Activated CD4-positive, alpha-beta T cell treated with anti-CD3 and anti-CD28 coated beads, Interleukin-2, amount 50 U/mL, for 24 hours (primary cell): ENCODE measurements around the gene TIAM2.
A peak's percentile ranks its signal among the peaks of the same experiment; 100 is the strongest.
"Not testable (repeated sequence)": the region's sequence is repeated elsewhere in the genome, so short reads cannot be mapped to it uniquely, and the experiment has no call there.

Experiments
- DNase-seq, 2 donors: peaks; one replicate each; pipeline ENCODE4 v3.0.0-alpha.2; 2020; ENCODE audit warnings: low read depth in 1 of 2, low spot score in 1 of 2

Gene TIAM2

DNA sequence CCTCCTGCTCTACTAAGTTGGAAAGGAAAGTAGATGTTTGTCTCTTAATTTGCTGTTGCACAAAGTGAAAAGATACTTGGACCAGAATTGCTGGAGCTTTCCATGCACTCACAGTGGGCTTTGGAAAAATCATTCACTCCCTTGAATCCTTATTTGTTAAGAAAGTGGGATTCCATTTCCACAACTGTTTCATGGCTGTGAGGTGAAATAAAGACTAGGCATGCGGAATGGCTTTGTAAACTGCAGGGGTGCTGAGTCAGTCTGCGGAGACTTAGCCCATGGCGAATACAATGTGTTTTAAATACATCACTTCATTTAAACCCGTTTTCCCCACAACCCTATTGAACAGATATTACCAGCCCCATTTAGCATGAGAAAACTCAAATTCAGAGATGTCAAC lies 231.9 kb downstream of the TIAM2 start:
- DNase-seq, result no peak

DNA sequence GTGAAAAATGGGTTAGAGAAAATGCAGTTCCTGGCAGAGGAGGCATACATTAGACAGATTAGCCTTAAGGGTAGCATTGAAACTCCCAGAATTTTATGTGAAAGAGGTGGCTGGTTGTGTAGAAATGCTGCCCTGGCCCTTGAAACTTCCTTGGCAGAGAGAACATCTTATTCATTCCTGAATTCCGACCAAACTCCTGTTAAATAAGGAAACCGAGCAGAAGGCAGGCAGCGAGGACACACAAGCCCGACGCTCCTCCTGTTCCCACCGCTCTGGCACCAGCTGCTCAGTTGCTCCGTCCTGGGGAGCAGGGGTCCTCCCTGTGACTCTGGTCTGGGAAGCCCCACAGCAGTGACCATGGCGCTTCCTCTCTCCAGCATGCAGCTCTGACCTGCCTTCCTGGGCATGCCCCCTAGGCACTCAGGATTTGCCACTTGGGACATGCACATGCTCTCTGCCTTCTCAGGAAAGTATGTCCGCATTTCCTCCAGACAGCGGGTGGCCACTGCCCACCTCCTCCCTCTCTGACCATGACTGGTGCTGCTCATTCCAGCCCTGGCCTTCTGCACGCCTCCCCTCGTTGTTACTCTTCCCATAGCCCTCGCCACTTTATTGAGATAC lies 233.5 kb downstream of the TIAM2 start:
- DNase-seq, result no peak

DNA sequence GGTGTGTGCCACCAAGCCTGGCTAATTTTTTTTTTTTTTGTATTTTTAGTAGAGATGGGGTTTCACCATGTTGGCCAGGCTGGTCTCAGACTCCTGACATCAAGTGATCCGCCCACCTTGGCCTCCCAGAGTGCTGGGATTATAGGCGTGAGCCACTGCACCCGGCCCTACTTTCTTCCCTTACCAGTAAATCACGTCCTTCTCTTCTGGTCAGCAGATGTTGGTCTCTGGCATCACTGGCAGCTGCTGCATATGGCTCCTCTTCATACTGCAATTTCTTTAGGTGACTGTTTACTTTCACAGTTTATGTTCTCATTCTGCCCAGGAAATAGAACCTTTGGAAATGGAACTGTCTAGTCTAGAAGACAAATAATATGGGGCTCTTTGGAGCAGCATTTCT lies 235.9 kb downstream of the TIAM2 start:
- not testable (repeated sequence) for DNase-seq

DNA sequence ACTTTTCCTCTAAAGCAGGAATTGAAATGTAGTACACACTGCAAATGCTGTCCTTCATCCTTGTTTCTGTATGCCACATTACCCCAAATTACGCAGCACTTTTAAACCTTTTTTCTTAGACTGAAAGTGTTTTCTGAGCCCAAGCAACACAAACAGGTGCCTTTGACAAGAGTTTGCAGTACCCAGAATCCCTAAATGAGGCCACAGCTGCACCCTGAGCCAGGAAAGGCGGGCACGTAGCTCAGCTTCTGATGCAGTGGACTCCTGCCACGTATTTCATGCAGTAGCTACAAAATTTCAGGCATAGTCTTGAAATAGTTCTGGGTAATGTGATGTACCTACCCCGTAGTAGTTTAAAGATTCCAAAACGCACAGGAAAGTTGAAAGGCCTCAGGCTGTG lies 237.7 kb downstream of the TIAM2 start:
- no peak for DNase-seq

DNA sequence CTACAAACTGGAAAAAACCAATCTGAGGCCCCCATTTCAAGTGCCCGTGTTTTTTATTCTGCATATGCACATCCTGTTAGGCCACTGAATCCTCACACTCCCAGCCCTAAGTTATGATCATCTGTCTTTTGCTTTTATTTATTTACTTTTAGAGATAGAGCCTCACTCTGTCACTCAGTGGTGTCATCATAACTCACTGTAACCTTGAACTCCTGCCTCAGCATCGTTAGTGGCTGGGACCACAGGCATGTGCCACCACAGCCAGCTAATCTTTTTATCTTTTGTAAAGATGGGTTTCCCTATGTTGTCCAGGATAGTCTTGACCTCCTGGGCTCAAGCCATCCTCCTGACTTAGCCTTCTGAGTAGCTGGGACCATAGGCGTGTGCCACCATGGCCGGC lies 239.1 kb downstream of the TIAM2 start:
- DNase-seq, result no peak

DNA sequence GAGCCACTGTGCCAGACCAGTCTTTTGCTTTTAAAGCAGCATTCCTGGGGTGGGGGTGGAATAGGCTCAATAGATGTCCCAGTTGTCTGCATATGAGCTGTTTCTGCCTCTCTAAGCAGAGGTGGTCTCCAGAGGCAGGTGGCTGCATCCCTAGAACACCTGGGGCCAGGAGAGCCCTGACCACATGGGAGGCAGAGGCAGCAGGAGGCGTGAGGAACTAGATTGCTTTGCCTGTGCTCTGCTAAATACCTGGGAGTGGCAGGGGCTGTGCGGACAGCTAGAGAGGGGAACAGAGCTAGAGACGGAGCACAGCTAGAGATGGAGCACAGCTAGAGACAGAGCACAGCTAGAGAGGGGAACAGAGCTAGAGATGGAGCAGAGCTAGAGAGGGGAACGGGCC lies 239.6 kb downstream of the TIAM2 start:
- no peak for DNase-seq

DNA sequence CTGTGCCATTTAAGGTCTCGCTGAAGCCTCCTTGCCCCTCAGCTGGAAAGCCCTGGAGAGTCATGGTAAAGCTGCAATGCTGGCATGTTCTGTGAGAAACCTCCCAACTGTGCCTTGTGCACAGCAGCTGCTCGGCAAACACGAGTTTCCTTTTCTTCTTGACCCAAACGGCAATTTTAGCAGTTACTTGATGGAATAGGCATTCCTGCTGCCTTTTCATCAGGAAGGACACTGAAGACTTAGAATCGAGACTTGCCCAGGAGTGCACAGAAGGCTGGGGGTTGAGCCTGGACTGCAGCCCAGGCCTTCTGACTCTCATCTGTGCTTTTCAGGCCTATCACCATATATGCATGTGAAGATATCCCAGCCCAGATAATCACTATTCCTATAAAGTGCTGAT lies 240.0 kb downstream of the TIAM2 start:
- no peak for DNase-seq

DNA sequence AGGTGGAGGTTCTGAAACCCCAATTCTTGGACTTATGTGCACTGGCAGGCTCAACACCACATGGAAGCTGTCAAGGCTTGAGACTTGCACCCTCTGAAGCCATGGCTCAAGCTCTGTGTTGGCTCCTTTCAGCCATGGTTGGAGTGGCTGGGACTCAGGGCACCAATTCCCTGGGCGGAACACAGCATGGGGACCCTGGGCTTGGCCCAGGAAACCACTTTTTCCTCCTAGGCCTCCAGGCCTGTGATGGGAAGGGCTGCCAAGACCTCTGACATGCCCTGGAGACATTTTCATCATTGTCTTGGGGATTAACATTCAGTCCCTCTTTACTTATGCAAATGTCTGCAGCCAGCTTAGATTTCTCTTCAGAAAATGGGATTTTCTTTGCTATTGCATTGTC lies 242.5 kb downstream of the TIAM2 start:
- no peak for DNase-seq

DNA sequence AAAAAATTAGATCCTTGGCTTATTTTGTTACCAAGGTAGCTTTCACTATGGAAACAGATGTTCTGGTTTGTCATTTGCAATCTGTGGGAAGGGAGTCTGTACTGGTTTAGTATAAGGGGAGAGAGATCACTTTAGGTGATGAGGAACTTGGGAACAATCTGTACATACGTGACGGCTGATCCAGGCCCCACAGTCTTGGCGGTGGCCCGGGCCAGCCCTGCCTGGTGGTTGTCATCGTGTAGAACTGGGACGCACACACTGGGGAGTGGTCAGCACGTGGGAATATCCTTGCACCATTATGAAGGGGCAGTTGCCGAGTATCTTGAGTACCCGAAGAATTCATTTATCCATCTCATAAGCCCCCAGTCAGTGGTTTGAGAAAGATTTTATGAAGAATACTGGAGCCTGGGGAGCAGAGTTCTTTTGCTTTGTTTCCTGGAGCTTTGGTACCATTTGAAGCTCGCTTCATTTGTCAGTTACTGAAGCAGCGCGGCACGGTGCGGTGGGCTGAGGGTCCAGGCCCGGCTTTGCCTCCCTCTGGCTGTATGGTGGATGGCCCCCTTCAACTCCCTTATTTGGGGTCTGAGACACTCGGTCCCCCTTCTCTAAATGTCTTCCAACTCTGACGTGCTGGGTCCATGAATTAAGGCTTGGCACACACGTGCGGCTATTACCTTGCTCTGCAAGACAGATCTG lies 245.9 kb downstream of the TIAM2 start:
- DNase-seq, result no peak

DNA sequence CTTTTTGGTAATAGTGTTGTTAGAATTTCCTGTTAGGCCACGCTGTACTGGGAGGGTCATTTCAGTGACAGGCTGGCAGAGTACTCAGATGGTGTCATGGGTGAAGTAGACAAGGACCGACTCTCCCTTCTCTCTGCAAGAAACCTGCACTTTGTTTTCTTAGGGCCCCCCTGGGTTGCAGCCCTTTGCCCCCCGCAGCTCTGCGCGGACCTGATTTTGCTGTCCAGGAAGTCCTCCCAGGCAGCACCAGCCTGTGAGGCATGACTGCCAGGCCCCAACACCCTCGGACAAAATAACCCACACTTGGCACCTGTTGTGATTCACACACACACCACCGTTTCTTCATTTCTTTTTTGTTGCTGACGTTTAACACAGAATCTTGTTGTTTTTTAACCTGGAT lies 246.9 kb downstream of the TIAM2 start:
- no peak for DNase-seq

DNA sequence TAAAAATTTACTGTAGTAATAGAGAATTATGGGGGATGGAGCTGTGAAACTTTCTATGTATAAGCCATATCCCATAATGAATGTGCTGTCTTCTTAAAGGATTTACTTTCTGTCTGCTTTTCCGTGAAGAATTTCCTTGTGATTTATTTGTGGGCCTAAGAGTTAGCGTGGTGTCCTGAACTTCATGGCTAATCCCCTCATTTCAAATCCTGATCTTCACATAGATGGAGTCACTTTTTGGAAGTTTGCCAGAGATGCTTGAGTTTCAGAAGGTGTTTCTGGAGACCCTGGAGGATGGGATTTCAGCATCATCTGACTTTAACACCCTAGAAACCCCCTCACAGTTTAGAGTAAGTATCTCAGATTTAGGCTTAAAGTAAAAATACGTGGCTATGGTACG lies 249.3 kb downstream of the TIAM2 start:
- no peak for DNase-seq

DNA sequence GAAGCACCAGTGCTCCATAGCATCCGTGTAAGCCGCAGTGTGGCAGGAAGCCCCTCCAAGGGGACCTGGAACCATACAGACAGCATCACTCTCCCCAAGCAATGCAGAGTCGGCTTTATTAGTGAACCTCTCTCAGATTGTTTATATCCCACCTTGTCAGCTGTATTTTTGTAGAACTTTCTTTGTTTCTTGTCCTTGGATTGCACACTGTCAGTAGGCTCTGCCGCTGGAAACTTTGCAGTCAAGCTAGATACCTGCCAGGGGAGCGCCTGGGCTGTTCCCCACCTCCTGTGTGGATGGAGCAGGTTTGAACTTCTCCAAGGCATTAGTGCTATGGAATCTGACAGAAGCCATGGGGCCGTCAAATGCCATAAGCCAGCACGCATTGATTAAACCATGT lies 250.1 kb downstream of the TIAM2 start:
- DNase-seq, result no peak

DNA sequence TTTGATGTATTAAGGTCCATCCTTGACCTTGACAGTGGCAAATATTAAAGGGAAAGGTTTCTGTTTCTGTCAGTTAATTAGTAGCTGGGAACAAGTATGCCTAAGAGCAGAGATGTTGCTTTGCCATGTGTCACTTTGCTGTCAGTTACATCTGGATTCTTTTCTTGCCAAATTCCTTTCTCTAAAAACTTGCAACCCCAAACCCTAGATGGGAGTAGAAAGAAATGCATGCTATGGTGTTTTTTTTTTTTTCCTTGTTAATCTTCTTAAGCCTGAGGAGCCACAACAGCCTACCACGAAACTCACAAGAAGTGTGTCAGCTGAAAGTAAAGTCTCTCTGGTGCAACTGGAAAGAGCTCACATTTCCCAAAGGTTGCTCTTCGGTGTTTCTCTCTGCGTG lies 250.7 kb downstream of the TIAM2 start:
- no peak for DNase-seq

DNA sequence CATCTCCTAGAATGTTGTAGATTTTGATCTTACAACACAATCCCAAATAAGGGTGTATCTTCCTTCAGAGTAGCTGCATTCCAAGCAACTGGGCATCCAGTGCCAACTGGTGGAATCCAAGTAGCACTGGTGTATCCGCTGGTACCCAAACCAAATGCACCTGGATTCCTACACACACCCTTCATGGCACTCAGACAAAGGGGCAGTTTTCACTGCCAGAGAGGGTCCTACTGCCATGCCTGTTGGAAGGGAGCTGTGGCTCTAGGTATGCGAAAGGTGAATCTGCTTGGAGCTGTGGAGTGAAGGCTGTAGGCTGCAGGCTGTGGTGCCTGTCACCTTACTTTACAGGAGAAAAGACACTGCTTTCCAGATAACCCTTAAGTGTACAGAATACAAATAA lies 251.7 kb downstream of the TIAM2 start:
- no peak for DNase-seq

DNA sequence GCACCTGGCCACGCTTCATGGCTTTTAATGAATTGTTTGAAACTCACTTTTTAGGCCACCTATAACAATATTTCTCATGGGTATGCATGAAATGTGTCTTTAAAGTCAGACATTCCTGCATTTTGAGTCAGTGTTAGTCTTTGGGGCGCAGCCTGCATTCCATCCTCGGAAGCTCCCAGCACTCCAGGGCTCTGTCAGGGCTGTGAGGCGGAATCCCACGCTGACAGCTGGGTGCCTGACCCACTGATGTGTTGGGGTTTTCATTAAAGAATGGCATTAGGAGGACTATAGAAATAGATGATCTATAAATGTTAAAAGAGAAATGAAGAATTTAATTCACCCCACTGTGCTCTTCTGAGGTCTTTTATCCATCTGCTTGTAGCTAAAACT lies 252.5 kb downstream of the TIAM2 start:
- DNase-seq, result no peak

DNA sequence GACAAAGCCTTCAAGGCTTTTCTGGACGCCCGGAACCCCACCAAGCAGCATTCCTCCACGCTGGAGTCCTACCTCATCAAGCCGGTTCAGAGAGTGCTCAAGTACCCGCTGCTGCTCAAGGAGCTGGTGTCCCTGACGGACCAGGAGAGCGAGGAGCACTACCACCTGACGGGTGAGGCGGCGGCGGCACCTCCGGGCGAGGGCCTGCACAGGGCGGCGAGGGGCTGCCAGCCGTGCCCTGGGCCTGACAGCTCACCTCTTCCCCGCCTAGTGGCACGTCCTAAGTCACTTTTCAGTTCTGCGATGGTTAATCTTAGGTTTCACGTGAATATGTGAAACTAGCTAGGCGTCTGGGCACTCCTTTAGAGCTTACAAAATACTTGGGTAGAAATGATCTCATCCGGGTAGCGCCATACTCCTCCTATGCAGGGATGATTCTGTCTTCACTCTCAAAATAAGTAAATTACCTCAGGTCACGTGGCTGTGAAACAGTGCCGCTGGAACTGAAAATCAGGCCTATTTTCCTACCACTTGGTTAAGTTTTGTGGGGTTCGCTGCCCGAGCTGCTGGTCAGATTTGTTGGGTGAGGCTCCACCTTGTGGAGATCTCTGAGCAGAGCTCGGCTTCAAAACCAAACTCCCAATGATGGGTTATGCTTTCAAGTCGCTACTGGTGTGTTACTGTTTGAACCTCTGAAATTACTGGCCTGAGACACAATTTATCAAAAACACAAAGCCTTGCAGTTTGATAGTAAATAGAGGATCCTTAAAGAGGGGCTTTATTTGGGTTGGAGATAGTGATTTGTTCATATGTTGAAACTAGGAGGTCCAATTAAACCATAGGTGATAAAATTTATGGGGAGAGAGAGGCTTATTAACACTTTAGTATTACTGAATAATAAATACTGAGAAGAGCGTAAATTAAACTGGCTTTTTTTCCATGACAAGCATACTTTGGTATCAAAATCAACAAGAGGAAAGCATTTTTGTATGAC lies 253.2 kb downstream of the TIAM2 start:
- peak in 1 of 2 donors; percentile 19 for DNase-seq

DNA sequence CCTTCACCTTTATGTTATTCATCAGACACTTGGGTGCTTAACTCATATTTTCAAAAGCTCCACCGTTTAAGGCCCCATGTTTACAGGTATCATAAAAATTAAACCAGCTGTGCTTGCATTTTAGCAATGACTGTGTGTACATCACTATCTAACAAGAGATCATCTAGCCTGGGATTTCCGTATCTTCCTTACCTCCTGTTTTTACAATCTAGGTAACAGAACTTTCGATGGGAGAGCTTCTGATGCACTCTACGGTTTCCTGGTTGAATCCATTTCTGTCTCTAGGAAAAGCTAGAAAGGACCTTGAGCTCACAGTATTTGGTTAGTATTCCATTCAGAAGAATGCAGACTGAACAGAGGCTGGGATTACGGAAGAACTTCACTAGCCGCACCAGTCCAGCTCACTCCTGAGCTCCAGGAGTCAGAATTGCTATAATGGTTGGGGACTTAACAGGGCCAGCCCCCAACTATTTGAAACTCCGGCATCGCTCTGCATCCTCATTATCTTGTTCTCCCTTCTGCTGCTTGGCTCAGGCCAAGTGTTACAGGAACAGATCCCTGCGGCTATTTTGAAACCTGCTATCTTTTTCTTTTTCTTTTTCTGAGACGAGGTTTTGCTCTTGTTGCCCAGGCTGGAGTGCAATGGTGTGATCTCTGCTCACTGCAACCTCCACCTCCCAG lies 255.7 kb downstream of the TIAM2 start:
- DNase-seq, result no peak

DNA sequence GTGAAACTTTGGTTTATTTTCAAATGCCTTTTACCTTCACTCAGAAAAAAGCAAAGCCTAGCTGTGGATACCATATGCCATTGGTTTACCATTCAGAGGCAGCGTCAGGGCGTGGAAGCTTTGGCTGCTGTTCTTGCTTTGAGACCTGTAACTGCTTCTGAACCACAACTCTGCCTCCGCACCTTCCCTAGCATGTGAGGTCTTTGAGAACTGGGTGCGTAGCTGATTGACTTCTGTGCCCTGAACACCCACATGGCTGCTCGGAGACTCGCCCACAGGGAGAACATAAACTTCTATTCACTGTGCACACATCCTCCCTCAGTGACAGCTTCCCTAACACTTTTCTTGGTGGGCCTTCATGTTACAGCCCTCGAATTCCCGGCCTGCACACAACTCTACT lies 257.5 kb downstream of the TIAM2 start:
- DNase-seq, result no peak

DNA sequence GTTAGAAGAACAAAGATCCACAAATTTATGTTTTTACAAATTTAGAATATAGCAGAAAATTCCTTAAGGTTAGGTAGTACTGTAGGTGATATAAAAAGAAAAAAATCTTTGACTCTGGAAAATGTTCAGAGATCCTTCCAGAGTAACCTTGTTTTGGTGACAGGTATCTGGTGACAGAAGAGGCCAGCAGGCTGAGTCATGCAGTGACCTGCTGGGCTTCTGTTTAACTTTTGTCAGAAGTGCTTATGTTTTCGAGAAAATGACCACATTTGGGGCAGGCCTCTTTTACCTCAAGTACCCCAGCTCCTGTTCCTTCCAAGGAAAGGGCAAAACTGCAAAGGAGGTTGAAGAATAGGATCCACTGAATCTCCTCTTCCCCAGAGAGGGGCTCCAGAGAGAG lies 258.2 kb downstream of the TIAM2 start:
- no peak for DNase-seq

DNA sequence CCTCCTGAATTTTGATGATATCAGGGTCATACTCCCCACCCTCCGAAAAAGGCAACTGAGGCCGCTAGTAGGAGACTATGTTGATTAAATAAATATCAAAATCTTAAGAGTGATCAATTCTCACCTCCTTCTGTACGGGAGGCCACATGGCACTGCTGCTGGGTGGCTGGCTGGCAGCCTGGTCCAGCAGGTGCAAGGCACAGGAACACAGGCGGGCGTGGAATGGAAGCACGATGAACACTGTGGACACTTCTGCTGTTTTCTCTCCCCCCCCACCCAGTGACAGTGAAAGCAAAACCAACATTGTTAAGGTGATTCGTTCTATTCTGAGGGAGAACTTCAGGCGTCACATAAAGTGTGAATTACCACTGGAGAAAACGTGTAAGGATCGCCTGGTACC lies 259.0 kb downstream of the TIAM2 start:
- no peak for DNase-seq

DNA sequence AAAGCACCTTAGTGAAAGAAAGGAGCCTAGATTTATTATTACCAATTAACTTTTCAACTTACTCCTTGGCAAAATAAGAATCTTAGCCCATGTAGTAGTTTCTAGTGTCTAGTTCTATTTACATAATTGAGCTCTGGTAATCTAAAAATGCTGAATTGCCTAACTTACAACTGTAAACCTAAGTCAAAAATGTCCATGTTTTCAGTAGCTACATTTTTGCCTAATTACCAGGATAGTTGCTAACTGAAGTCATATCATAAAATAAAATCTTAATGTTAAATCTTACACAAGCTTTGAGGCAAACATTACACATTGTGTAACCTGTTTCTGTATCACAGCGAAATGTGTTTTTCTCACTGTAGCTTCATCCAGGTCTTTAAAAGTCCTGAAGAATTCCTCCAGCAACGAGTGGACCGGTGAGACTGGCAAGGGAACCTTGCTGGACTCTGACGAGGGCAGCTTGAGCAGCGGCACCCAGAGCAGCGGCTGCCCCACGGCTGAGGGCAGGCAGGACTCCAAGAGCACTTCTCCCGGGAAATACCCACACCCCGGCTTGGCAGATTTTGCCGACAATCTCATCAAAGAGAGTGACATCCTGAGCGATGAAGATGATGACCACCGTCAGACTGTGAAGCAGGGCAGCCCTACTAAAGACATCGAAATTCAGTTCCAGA lies 261.1 kb downstream of the TIAM2 start:
- no peak for DNase-seq
